GM21526 (cell line): ENCODE results near the gene MOB3B.
"Not testable (repeated sequence)": the region's sequence is repeated elsewhere in the genome, so short reads cannot be mapped to it uniquely, and the experiment has no call there.

Experiments
- ATAC-seq: cut with Tn5 transposase; IDR thresholded peaks from one replicate; pipeline ENCODE4 v1.9.1; 2021; ENCODE audit warnings: moderate library complexity; ENCODE audit not compliant: unreplicated experiment, low FRiP score

The MOB3B gene

GRCh38 chr9:27519466-27520465, 9.8 kb downstream of the MOB3B start:
- ATAC-seq, result no peak

- ATAC-seq, result no peak
Measured at GRCh38 chr9:27518809-27519208, 10.8 kb downstream of the MOB3B start.

- no peak for ATAC-seq
Measured at GRCh38 chr9:27518006-27518405, 11.6 kb downstream of the MOB3B start.

GRCh38 chr9:27514551-27514950, 15.1 kb downstream of the MOB3B start:
- no peak for ATAC-seq

- no peak for ATAC-seq
Measured at GRCh38 chr9:27511771-27512170, 17.8 kb downstream of the MOB3B start.

GRCh38 chr9:27510780-27511179, 18.8 kb downstream of the MOB3B start:
- ATAC-seq, result no peak

GRCh38 chr9:27506981-27507380, 22.6 kb downstream of the MOB3B start:
- ATAC-seq, result no peak

GRCh38 chr9:27505744-27506161, 23.9 kb downstream of the MOB3B start:
- ATAC-seq, result no peak

GRCh38 chr9:27504259-27504658, 25.4 kb downstream of the MOB3B start:
- no peak for ATAC-seq

GRCh38 chr9:27503623-27504022, 26.0 kb downstream of the MOB3B start:
- no peak for ATAC-seq

- not testable (repeated sequence) for ATAC-seq
Measured at GRCh38 chr9:27500902-27501301, 28.7 kb downstream of the MOB3B start.

GRCh38 chr9:27499451-27499850, 30.2 kb downstream of the MOB3B start:
- ATAC-seq, result no peak

GRCh38 chr9:27497883-27498417, 31.7 kb downstream of the MOB3B start:
- ATAC-seq, result no peak

- ATAC-seq, result no peak
Measured at GRCh38 chr9:27496135-27496504, 33.5 kb downstream of the MOB3B start.

- ATAC-seq, result no peak
Measured at GRCh38 chr9:27495480-27496134, 34.0 kb downstream of the MOB3B start.

- no peak for ATAC-seq
Measured at GRCh38 chr9:27491154-27491553, 38.5 kb downstream of the MOB3B start.

- peak; percentile 71 for ATAC-seq
Measured at GRCh38 chr9:27489087-27489876, 40.3 kb downstream of the MOB3B start.

GRCh38 chr9:27487927-27488326, 41.7 kb downstream of the MOB3B start:
- no peak for ATAC-seq

- no peak for ATAC-seq
Measured at GRCh38 chr9:27487128-27487640, 42.4 kb downstream of the MOB3B start.

GRCh38 chr9:27485158-27485557, 44.5 kb downstream of the MOB3B start:
- ATAC-seq, result peak; percentile 93
